Measurements from ENCODE around the gene PIGA. TPM values are rescaled to one million over a fixed set of nuclear protein-coding genes. Genes with fewer than 3 reads are reported as not detected.
"Not testable (repeated sequence)": the region's sequence is repeated elsewhere in the genome, so short reads cannot be mapped to it uniquely, and the experiment has no call there.

The PIGA gene
- total RNA-seq, 2 experiments from 2014 or later: 16.4 to 19.7 TPM

- no peaks in the 10 kb centered on the region for H3K36me3 Mint-ChIP-seq (ENCODE audit: low read depth)
- ChIA-PET CTCF (no interaction called here), POLR2A (no interaction called here)
- H3K9me3 Mint-ChIP-seq: no peaks in the 10 kb centered on the region
- no peaks in the 10 kb centered on the region for H3K27me3 Mint-ChIP-seq
- no peak for DNase-seq
- H3K4me3 Mint-ChIP-seq: no peak overlapping the region
- H3K27ac Mint-ChIP-seq: no peak overlapping the region
- no peaks in the 10 kb centered on the region for H3K4me1 Mint-ChIP-seq
Observed at GRCh38 chrX:15310117-15310516, 25.2 kb downstream of the PIGA start.

- H3K36me3 Mint-ChIP-seq (ENCODE audit: low read depth); H3K9me3 Mint-ChIP-seq; DNase-seq; H3K27me3 Mint-ChIP-seq; H3K4me3 Mint-ChIP-seq; POLR2A ChIA-PET; CTCF ChIA-PET; H3K27ac Mint-ChIP-seq: not testable (repeated sequence)
- H3K4me1 Mint-ChIP-seq: peaks cover 12% of the 10 kb centered on the region
Observed at GRCh38 chrX:15305899-15306298, 29.4 kb downstream of the PIGA start.

GRCh38 chrX:15301924-15302323 is 33.4 kb downstream of the PIGA start:
- H3K4me1 Mint-ChIP-seq: peaks cover 19% of the 10 kb centered on the region
- POLR2A ChIA-PET: no interaction called here
- H3K27ac Mint-ChIP-seq: no peak overlapping the region
- no peaks in the 10 kb centered on the region for H3K27me3 Mint-ChIP-seq
- no peaks in the 10 kb centered on the region for H3K9me3 Mint-ChIP-seq
- H3K4me3 Mint-ChIP-seq: no peak overlapping the region
- H3K36me3 Mint-ChIP-seq (ENCODE audit: low read depth): no peaks in the 10 kb centered on the region
- CTCF ChIA-PET: interaction anchor here (1.4 kb wide), 1 partner anchor 12 kb away, joined by 4 read pairs; no protein-coding TSS in a partner anchor
- DNase-seq: peak; percentile 6

GRCh38 chrX:15299941-15300851 is 35.1 kb downstream of the PIGA start:
- H3K4me3 Mint-ChIP-seq: no peak overlapping the region
- POLR2A ChIA-PET: no interaction called here

GRCh38 chrX:15298780-15299179 is 36.5 kb downstream of the PIGA start:
- ChIA-PET POLR2A (no interaction called here), CTCF (no interaction called here)
- H3K27me3 Mint-ChIP-seq: no peaks in the 10 kb centered on the region
- DNase-seq: no peak
- no peak overlapping the region for H3K27ac Mint-ChIP-seq
- no peak overlapping the region for H3K4me3 Mint-ChIP-seq
- no peaks in the 10 kb centered on the region for H3K36me3 Mint-ChIP-seq (ENCODE audit: low read depth)
- peaks cover 19% of the 10 kb centered on the region for H3K4me1 Mint-ChIP-seq
- H3K9me3 Mint-ChIP-seq: no peaks in the 10 kb centered on the region

More at GRCh38 chrX:15299941-15300851, 35.1 kb downstream of the PIGA start:
- Mint-ChIP-seq H3K36me3 (ENCODE audit: low read depth) (no peaks in the 10 kb centered on the region), H3K4me1 (peaks cover 19% of the 10 kb centered on the region), H3K27me3 (no peaks in the 10 kb centered on the region), H3K9me3 (no peaks in the 10 kb centered on the region), H3K27ac (no peak overlapping the region)
- CTCF ChIA-PET: no interaction called here
- DNase-seq: peak; percentile 6

- CTCF ChIA-PET: interaction anchor here (0.7 kb wide), 1 partner anchor 39 kb away, joined by 3 read pairs; no protein-coding TSS in a partner anchor
- DNase-seq: no peak
- no peaks in the 10 kb centered on the region for H3K36me3 Mint-ChIP-seq (ENCODE audit: low read depth)
- no peaks in the 10 kb centered on the region for H3K27me3 Mint-ChIP-seq
- POLR2A ChIA-PET: no interaction called here
- H3K9me3 Mint-ChIP-seq: no peaks in the 10 kb centered on the region
- H3K4me1 Mint-ChIP-seq: peaks cover 19% of the 10 kb centered on the region
- H3K4me3 Mint-ChIP-seq: no peak overlapping the region
- no peak overlapping the region for H3K27ac Mint-ChIP-seq
Observed at GRCh38 chrX:15298201-15298600, 37.1 kb downstream of the PIGA start.

GRCh38 chrX:15293451-15293850 is 41.9 kb downstream of the PIGA start:
- H3K9me3 Mint-ChIP-seq: no peaks in the 10 kb centered on the region
- peaks cover 5% of the 10 kb centered on the region for H3K4me1 Mint-ChIP-seq
- DNase-seq: no peak
- no peak overlapping the region for H3K27ac Mint-ChIP-seq
- H3K27me3 Mint-ChIP-seq: no peaks in the 10 kb centered on the region
- no peak overlapping the region for H3K4me3 Mint-ChIP-seq
- POLR2A ChIA-PET: no interaction called here
- no peaks in the 10 kb centered on the region for H3K36me3 Mint-ChIP-seq (ENCODE audit: low read depth)
- CTCF ChIA-PET: no interaction called here

GRCh38 chrX:15292861-15293260 is 42.5 kb downstream of the PIGA start:
- Mint-ChIP-seq H3K27me3 (no peaks in the 10 kb centered on the region), H3K4me3 (no peak overlapping the region), H3K4me1 (no peaks in the 10 kb centered on the region), H3K9me3 (no peaks in the 10 kb centered on the region), H3K27ac (no peak overlapping the region), H3K36me3 (ENCODE audit: low read depth) (no peaks in the 10 kb centered on the region)
- CTCF ChIA-PET: no interaction called here
- POLR2A ChIA-PET: no interaction called here
- DNase-seq: no peak

- Mint-ChIP-seq H3K4me1 (no peaks in the 10 kb centered on the region), H3K4me3 (no peak overlapping the region), H3K27ac (no peak overlapping the region), H3K27me3 (no peaks in the 10 kb centered on the region), H3K36me3 (ENCODE audit: low read depth) (no peaks in the 10 kb centered on the region), H3K9me3 (no peaks in the 10 kb centered on the region)
- ChIA-PET CTCF (no interaction called here), POLR2A (no interaction called here)
- no peak for DNase-seq
Observed at GRCh38 chrX:15277604-15278003, 57.7 kb downstream of the PIGA start.

GRCh38 chrX:15274946-15275345 is 60.4 kb downstream of the PIGA start:
- POLR2A ChIA-PET: no interaction called here
- H3K27me3 Mint-ChIP-seq: no peaks in the 10 kb centered on the region
- peaks cover 5% of the 10 kb centered on the region for H3K4me1 Mint-ChIP-seq
- H3K36me3 Mint-ChIP-seq (ENCODE audit: low read depth): no peaks in the 10 kb centered on the region
- H3K4me3 Mint-ChIP-seq: no peak overlapping the region
- CTCF ChIA-PET: interaction anchor here (1.2 kb wide), 1 partner anchor 11 kb away, joined by 3 read pairs; no protein-coding TSS in a partner anchor
- DNase-seq: no peak
- H3K27ac Mint-ChIP-seq: no peak overlapping the region
- H3K9me3 Mint-ChIP-seq: no peaks in the 10 kb centered on the region

- POLR2A ChIA-PET; H3K36me3 Mint-ChIP-seq (ENCODE audit: low read depth); DNase-seq; H3K27ac Mint-ChIP-seq; H3K9me3 Mint-ChIP-seq; H3K27me3 Mint-ChIP-seq; H3K4me3 Mint-ChIP-seq: not testable (repeated sequence)
- peaks cover 10% of the 10 kb centered on the region for H3K4me1 Mint-ChIP-seq
- CTCF ChIA-PET: interaction anchor here (0.6 to 1.9 kb wide), 3 partner anchors 14 to 1460 kb away, joined by 3 to 5 read pairs (median 3); no protein-coding TSS in a partner anchor
Observed at GRCh38 chrX:15273275-15273674, 62.0 kb downstream of the PIGA start.

GRCh38 chrX:15271757-15272156 is 63.6 kb downstream of the PIGA start:
- no peak for DNase-seq
- Mint-ChIP-seq H3K4me1 (peaks cover 10% of the 10 kb centered on the region), H3K9me3 (no peaks in the 10 kb centered on the region), H3K36me3 (ENCODE audit: low read depth) (no peaks in the 10 kb centered on the region), H3K4me3 (no peak overlapping the region), H3K27ac (no peak overlapping the region), H3K27me3 (no peaks in the 10 kb centered on the region)
- CTCF ChIA-PET: no interaction called here
- POLR2A ChIA-PET: no interaction called here

- peak within 1 kb of the TSS; percentile 54 for H3K27ac Mint-ChIP-seq
- H3K9me3 Mint-ChIP-seq: no peaks in the 10 kb centered on the region
- ChIA-PET CTCF (interaction anchor here (0.8 kb wide), 1 partner anchor 62 kb away, joined by 3 read pairs; no protein-coding TSS in a partner anchor), POLR2A (no interaction called here)
- no peaks in the 10 kb centered on the region for H3K27me3 Mint-ChIP-seq
- no peaks in the 10 kb centered on the region for H3K36me3 Mint-ChIP-seq (ENCODE audit: low read depth)
- peaks cover 10% of the 10 kb centered on the region for H3K4me1 Mint-ChIP-seq
- no peak for DNase-seq
- no peak within 1 kb of the TSS for H3K4me3 Mint-ChIP-seq
Observed at GRCh38 chrX:15269618-15270521, 65.5 kb downstream of the PIGA start, which contains the start of gene ASB9. Gene ASB9 (minus strand): TSS chrX:15270083. CDS start chrX:15269874, 209 bp downstream.
